ENCODE data around the gene ATP1A1.
A peak's percentile ranks its signal among the peaks of the same experiment; 100 is the strongest.

GRCh38 chr1:116408803-116409720 is 36.0 kb downstream of the ATP1A1 start:
- TF ChIP-seq MAFK (IDR thresholded peaks at IDR 0.05; ENCODE audit: low read length) (no peak), MTF1 (CRISPR knock-in tag; IDR thresholded peaks at IDR 0.05; ENCODE audit: borderline replicate concordance) (no peak), SMC3 (conservative IDR thresholded peaks at IDR 0.05; ENCODE audit: insufficient read depth, low read depth, low read length) (0 out of 2 replicates have a peak, but pooled peaks have one; percentile 3), ETV5 (CRISPR knock-in tag; IDR thresholded peaks at IDR 0.05; ENCODE audit: low read depth) (no peak; the same call in 1 of the 2 replicates), ZNF766 (CRISPR knock-in tag; conservative IDR thresholded peaks at IDR 0.05) (no peak), HMGXB4 (CRISPR knock-in tag; IDR thresholded peaks at IDR 0.05) (no peak), EZH2 (IDR thresholded peaks at IDR 0.05; ENCODE audit: borderline replicate concordance, low read depth, low read length) (no peak), ELF4 (CRISPR knock-in tag; IDR thresholded peaks at IDR 0.05) (no peak), ZNF644 (tag; IDR thresholded peaks at IDR 0.05; ENCODE audit: low read depth) (no peak), MAX (CRISPR knock-in tag; IDR thresholded peaks at IDR 0.05) (peak; percentile 49; the same call in 1 of the 2 replicates)
